ENCODE data around the gene ELP4. TPM values are rescaled to one million over a fixed set of nuclear protein-coding genes. Genes with fewer than 3 reads are reported as not detected.

The ELP4 gene
- polyA plus RNA-seq, 3 donors: 6.0 to 17.8 (median 16.4) TPM

DNA sequence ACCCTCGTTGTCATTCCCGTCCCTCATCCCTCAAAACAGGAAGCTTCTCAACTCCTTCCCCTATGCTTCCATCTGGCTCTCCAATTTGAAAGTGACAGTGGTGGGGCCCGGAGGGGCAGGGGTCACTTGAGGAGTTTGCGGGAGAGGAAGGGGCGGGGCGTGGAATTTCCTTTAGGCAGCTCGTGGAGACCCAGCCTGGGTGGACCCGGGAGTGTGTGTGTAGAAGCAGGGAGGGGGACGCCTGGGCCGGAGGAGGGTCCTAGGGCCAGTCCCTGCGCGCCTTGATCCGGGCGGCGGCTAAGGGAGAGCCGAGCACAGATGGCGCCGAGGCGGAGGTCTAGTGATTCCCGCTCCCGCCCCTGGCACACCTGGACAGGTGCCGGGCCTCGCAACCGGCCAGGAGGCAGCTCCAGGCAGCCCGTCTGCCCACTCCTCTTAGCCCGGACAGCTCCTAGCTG lies 309.3 kb downstream of the ELP4 start:
- peak overlapping the region in 1 of 2 donors; percentile 80 for H3K4me3 Mint-ChIP-seq
- H3K36me3 ChIP-seq (replicated peaks in 1 of 2; ENCODE audit: control insufficient read depth in 1 of 2, insufficient read depth in 2 of 2, low read length in 2 of 2): no peaks in the 10 kb centered on the region
- H3K4me1 Mint-ChIP-seq: peaks cover 26% of the 10 kb centered on the region
- peaks cover 91 to 100% of the 10 kb centered on the region in 2 donors for H3K27me3 ChIP-seq (ENCODE audit: control insufficient read depth in 2 of 2, insufficient read depth in 2 of 2, low read length in 2 of 2)
- H3K79me2 ChIP-seq (ENCODE audit: insufficient read depth, low read length): no peaks in the 10 kb centered on the region
- H3K4me2 ChIP-seq (replicated peaks; ENCODE audit: extremely low read depth, low read length, poor library complexity, severe bottlenecking): no peak overlapping the region
- H3K4me3 ChIP-seq (replicated peaks in 1 of 3; ENCODE audit: low read depth in 2 of 3, low read length in 3 of 3): no peak overlapping the region
- H3K9me3 ChIP-seq (replicated peaks in 1 of 2; ENCODE audit: control insufficient read depth in 1 of 2, insufficient read depth in 1 of 2, low read length in 2 of 2): peaks cover 3 to 88% of the 10 kb centered on the region in 2 donors
- no peaks in the 10 kb centered on the region for H4K20me1 ChIP-seq (ENCODE audit: insufficient read depth, low read length)
- peaks cover 0 to 43% (median 31%) of the 10 kb centered on the region in 7 donors for H3K9me3 Mint-ChIP-seq
- intact Hi-C loops (cut with micrococcal nuclease): no loop called here
- WGBS (ENCODE audit: insufficient coverage): 9% methylated on average over 20 of the region's 26 CpGs
- H3K9ac ChIP-seq (ENCODE audit: insufficient read depth, low read length, poor library complexity, severe bottlenecking): no peak overlapping the region
- no peak overlapping the region for H3K27ac ChIP-seq (ENCODE audit: low read depth in 1 of 2, low read length in 2 of 2)
- peaks cover 91 to 100% (median 95%) of the 10 kb centered on the region in 3 donors for H3K27me3 Mint-ChIP-seq (ENCODE audit: low read depth in 3 of 3)
- H2AFZ ChIP-seq (ENCODE audit: insufficient read depth, low read depth, low read length, poor library complexity, severe bottlenecking): no peak overlapping the region
- no peak for DNase-seq
- H3K27ac Mint-ChIP-seq: no peak overlapping the region
- TF ChIP-seq, protein P1, sequence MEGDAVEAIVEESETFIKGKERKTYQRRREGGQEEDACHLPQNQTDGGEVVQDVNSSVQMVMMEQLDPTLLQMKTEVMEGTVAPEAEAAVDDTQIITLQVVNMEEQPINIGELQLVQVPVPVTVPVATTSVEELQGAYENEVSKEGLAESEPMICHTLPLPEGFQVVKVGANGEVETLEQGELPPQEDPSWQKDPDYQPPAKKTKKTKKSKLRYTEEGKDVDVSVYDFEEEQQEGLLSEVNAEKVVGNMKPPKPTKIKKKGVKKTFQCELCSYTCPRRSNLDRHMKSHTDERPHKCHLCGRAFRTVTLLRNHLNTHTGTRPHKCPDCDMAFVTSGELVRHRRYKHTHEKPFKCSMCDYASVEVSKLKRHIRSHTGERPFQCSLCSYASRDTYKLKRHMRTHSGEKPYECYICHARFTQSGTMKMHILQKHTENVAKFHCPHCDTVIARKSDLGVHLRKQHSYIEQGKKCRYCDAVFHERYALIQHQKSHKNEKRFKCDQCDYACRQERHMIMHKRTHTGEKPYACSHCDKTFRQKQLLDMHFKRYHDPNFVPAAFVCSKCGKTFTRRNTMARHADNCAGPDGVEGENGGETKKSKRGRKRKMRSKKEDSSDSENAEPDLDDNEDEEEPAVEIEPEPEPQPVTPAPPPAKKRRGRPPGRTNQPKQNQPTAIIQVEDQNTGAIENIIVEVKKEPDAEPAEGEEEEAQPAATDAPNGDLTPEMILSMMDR (IDR thresholded peaks at IDR 0.05): no peak
- peaks cover 8 to 21% of the 10 kb centered on the region in 2 donors for H3K4me1 ChIP-seq (ENCODE audit: control insufficient read depth in 1 of 2, insufficient read depth in 2 of 2, low read length in 2 of 2)
- H3K36me3 Mint-ChIP-seq: peaks cover 0 to 4% of the 10 kb centered on the region in 2 donors

DNA sequence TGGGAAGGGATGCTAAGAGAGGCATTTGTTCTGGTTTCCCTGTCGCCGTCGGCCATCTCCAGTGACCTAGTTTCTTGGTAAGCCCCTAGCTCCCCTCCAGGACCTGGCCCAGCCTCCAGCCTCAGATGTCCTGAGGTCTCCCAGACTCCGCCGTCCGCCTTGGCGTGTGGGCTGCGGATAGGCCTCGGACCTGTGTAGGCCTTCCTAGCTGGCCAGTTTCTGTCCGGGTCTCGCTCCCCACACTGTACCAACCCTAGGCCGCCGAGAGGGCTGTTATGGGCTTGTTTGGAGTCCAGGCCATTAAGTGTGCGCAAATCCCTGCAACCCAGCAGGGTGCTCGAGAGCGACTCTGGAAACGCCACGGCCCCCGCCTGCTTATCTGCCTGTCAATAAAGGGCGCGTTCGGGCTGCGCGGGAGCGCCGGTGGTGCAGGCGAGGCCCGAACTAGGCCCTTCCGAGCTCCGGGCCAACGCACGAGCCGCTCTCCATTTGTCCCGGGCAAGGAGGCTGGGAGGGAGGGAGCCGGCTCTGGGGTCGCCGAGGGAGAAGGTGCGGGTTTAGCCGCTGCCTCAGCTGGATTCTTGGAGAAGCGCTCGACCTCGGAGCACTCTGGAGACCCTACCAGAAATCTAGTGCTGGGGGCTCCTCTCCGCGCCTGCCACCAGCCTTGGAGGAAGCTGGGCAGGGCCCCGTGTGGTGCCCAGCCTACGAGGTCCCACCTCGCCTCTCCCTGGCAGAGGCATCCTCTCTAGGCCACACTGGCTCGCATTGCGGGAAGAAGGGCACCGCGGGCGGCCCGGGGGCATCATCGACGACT lies 310.3 kb downstream of the ELP4 start:
- 8% methylated on average over 54 of the region's 55 CpGs for WGBS (ENCODE audit: insufficient coverage)
- TF ChIP-seq, protein P1 (IDR thresholded peaks at IDR 0.05): no peak
- Histone ChIP-seq H4K20me1 (ENCODE audit: insufficient read depth, low read length) (no peaks in the 10 kb centered on the region), H3K4me2 (replicated peaks; ENCODE audit: extremely low read depth, low read length, poor library complexity, severe bottlenecking) (no peak overlapping the region), H3K9me3 (replicated peaks in 1 of 2; ENCODE audit: control insufficient read depth in 1 of 2, insufficient read depth in 1 of 2, low read length in 2 of 2) (peaks cover 3 to 88% of the 10 kb centered on the region in 2 donors), H3K9ac (ENCODE audit: insufficient read depth, low read length, poor library complexity, severe bottlenecking) (no peak overlapping the region), H2AFZ (ENCODE audit: insufficient read depth, low read depth, low read length, poor library complexity, severe bottlenecking) (no peak overlapping the region), H3K79me2 (ENCODE audit: insufficient read depth, low read length) (no peaks in the 10 kb centered on the region), H3K36me3 (replicated peaks in 1 of 2; ENCODE audit: control insufficient read depth in 1 of 2, insufficient read depth in 2 of 2, low read length in 2 of 2) (no peaks in the 10 kb centered on the region), H3K4me3 (replicated peaks in 1 of 3; ENCODE audit: low read depth in 2 of 3, low read length in 3 of 3) (no peak overlapping the region), H3K4me1 (ENCODE audit: control insufficient read depth in 1 of 2, insufficient read depth in 2 of 2, low read length in 2 of 2) (peaks cover 8 to 19% of the 10 kb centered on the region in 2 donors), H3K27me3 (ENCODE audit: control insufficient read depth in 2 of 2, insufficient read depth in 2 of 2, low read length in 2 of 2) (peaks cover 91 to 100% of the 10 kb centered on the region in 2 donors), H3K27ac (ENCODE audit: low read depth in 1 of 2, low read length in 2 of 2) (no peak overlapping the region)
- H3K27ac Mint-ChIP-seq: no peak overlapping the region
- intact Hi-C loops (cut with micrococcal nuclease): no loop called here
- H3K36me3 Mint-ChIP-seq: peaks cover 0 to 3% of the 10 kb centered on the region in 2 donors
- H3K27me3 Mint-ChIP-seq (ENCODE audit: low read depth in 3 of 3): peaks cover 92 to 100% (median 97%) of the 10 kb centered on the region in 3 donors
- peaks cover 0 to 44% (median 30%) of the 10 kb centered on the region in 7 donors for H3K9me3 Mint-ChIP-seq
- H3K4me1 Mint-ChIP-seq: peaks cover 25% of the 10 kb centered on the region
- DNase-seq: no peak
- H3K4me3 Mint-ChIP-seq: peak overlapping the region in 1 of 2 donors; percentile 64

Measured in CD14-positive monocyte (primary cell).